GM18517 (cell line): ENCODE measurements around the gene ITPKB.
A peak's percentile ranks its signal among the peaks of the same experiment; 100 is the strongest.

Experiments used
- ATAC-seq: cut with Tn5 transposase; IDR thresholded peaks from one replicate; pipeline ENCODE4 v1.9.1; 2021; ENCODE audit warnings: mild to moderate bottlenecking, moderate library complexity; ENCODE audit not compliant: unreplicated experiment

ITPKB gene

GRCh38 chr1:226688056-226688748 lies 50.9 kb downstream of the ITPKB start:
- no peak for ATAC-seq

DNA sequence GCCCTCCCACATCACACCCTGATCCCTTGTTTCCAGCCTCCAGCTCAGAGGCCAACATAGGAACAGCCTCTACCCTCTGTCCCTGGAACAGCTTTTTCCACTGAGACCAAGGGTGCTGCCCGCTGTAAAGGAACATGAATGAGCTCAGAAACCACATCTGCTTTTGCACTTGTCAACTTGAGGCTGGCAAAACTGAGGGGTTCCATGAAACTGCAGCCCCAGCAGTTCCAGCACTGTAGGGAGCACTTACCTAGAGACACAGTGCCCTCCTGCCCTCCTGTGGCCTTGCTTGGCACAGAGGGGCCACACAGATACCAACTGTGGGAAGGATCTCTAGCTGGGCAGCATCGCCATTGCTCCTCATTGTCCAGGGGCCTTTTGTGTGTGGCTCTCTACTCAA lies 51.7 kb downstream of the ITPKB start:
- no peak for ATAC-seq

DNA sequence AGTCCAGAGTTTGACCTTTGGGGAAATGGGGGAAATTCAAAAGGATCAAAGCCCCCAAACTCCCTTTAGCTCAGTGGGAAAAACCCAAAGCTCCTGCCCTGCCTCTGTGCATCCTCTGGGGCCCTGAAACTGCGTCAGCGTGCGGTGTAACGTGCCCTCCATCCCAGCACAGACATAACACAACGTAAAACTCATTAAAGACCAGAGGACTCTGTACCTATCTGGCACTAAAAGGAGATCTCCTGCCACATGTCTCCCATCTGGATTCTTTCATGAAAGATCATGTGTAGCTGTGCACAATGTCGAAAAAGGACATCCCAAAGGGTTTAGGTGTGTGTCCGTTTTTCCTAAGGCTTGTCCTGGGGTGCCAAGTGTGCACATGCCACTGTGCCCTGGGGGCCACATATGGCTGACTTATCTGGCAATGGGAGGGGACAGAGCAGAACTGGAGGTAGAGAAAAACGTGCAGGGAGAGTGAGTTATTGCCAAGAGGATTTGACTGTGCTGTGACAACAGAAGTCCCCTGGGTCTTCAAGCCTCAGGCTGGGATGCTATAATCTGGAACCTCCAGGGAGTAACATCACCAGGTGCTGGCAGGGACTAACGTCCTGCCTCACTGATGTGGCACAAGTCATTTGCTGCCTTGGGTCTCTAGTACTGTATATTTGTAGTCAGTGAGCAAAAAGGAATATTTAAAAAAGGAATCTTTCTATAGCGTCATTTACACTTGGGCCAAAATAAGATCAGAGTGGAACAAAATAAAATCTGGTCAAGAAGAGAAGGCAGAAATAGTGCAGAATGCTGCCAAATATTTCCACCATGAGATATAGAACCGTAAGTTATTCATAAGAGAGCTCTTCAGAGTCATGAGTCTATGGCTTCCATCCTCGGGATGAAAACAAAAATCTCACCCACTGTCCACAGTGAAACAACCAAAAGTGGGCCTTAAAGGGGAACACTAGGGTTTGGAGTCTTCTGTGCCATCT lies 52.3 kb downstream of the ITPKB start:
- ATAC-seq = no peak

GRCh38 chr1:226685196-226685820 lies 53.8 kb downstream of the ITPKB start:
- no peak for ATAC-seq

DNA sequence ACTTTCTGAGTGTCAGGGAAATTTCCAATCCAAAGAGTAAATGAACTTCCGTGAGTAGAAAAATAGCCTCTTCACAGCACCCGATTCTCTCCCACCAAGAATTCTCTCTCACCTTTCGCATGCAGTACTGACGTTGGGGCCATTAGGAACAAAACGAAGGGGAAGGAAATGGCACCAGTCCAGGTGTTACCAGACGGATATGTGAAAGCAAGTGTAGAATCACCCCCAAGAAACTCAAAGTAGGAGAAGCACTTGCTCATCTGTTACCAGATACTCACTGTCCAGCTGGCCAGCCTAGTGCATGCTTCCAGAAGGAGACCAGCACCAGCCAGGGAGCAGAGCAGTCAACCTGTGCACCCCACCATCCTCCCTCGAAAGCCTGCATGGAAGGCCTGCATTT lies 55.1 kb downstream of the ITPKB start:
- no peak for ATAC-seq

DNA sequence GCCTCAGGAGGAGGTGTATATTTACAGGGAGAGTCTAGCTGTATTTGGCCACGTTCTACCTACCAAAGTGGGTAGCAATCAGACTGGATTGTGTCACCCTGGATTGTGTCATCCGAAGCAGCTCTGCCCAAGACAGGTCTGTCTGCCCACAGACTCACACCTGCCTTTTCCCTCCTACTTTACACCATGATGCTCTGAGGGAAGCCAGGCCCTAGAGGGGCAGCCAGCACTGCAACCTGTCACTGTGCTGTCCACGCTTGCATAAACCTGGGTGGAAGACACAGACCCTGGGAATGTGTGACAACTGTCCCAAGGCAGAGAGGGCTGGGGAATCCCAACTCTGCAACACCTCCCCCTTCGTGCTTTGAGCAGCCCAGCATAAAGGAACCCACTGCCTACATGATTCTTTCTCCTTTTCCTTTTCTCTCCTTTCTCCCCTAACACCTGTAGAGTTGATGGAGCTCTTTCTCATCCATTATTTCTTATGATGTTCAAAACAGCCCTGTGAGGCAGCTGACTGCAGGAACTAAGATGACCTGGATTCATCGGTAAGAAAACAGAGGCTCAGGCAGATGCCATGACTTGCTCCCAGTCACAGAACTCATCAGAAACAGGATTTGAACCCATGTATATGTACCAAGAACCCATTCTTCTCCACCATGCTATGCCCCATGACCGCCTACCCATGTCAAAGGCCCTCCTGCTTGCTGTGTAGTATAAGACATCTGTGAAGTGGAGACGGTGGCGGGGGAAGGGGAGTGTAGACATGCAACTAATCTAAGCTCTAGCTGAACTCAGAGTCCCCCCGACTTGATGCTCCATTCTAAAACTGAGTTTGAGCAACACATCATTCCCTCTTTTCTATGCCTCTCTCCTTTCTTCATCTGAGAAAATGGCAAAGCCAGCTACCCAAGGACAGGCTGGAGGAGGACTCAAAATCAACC lies 55.9 kb downstream of the ITPKB start:
- ATAC-seq = no peak

DNA sequence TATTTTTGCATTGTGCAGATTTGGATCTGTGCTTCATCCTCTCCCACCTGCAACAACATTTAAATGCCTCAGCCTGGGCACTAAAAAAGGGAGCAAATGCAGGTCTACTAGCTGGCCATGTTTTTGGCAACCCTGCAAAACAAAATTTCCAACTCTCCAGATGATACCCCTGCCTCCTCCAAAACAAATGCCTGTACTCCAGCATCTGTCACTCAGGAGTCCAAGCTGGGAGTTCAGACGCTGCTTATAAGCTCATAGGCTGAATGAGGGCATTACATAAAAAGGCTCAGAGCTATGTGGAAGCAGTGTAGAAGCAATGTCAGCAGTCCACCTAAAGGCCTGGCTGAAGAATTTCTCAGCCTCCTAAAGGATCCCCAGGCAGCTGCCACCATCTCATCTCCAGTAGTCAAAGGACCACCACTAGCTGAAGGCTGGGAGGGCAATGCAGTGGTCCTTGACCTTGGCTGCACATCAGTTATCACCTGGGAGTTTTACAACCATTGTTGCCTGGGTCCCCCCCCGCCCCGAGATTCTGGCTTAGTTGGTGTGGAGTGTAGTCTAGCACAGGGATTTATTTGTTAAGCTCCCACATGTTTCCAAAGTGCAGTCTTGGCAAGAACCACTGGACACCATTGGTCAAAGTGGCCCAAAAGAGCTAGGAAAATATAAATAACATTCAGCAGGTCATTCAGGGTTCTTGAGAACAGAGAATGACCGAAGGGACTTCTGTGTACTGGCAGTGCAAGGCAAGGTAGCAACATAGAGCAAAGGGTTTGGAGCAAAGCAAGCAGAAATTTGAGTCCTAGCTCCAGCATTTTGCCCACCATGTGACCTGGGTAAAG lies 57.2 kb downstream of the ITPKB start:
- ATAC-seq = no peak

GRCh38 chr1:226680653-226681052 lies 58.4 kb downstream of the ITPKB start:
- ATAC-seq = no peak

DNA sequence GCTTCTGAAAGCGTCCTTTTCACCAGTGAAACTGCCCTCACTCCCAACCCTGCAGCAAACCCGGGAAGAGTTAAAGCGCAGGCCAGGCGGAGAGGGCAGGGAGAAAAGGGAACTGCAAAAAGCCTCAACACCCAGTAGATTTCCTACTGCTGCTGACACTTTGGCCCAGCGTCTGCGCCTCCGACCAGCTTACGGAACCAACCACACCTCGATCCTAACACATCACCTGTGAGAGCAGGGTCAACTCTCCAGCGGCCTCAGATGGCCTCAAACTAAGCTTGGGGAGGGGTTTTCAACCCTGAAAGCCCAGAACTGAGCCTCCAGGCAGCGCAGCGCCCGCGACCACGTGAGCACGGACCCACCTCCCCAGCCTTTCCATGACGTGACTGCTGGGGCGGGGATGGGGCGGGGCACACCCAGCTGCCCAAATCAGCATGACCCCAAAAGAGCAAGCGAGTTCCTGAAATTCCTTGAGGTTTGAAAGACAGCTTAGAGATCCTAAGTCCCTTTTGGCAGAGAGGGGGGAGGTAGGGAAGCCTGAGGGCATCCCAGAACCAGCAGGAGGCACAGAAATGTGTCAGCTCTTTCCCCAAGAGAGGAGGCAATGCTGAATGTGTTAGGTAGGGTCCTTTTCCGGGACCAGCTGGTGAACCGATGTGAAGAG lies 59.1 kb downstream of the ITPKB start:
- ATAC-seq = peak; percentile 39

- no peak for ATAC-seq
Observed at GRCh38 chr1:226679262-226679661, 59.8 kb downstream of the ITPKB start.

- no peak for ATAC-seq
Observed at GRCh38 chr1:226678701-226679100, 60.4 kb downstream of the ITPKB start.

DNA sequence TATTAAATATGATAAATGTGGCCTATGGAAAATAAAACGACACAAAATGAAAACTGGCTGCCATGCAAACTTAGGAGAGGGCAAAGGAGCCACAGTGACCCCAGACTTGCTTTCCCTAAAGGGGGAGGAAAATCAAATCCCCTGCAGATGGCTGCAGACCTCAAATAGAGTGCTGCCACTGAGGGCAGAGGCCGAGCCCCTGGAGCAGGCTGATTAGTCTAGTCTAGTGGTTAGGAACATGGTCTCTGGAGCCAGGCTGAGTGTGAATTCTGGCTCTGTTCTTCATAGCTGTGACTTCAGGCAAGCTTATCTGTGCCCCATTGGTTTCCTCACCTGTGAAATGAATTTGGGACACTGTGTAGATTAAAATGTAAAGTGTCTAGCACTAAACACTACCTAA lies 60.8 kb downstream of the ITPKB start:
- no peak for ATAC-seq

GRCh38 chr1:226677027-226678020 lies 61.8 kb downstream of the ITPKB start:
- ATAC-seq = no peak

DNA sequence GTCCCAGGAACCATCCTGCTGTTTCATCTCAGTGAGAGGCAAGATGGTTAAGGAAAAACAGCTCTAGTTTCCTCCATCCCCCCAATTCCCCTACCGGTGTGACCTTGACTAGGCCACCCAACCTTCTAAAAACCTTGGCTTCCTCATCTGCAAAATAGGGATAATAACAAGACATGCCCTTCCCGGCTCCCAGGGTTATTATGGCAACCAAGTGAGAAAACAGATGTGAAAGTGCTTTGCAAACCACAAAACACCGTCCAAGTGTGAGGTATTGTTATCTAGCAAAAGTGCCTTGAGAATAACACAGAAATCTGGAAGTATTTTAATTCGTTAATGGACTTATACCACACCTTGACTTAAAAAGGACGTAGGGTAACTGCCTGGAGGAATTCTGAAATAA lies 62.7 kb downstream of the ITPKB start:
- no peak for ATAC-seq

GRCh38 chr1:226675715-226676357 lies 63.2 kb downstream of the ITPKB start:
- no peak for ATAC-seq

DNA sequence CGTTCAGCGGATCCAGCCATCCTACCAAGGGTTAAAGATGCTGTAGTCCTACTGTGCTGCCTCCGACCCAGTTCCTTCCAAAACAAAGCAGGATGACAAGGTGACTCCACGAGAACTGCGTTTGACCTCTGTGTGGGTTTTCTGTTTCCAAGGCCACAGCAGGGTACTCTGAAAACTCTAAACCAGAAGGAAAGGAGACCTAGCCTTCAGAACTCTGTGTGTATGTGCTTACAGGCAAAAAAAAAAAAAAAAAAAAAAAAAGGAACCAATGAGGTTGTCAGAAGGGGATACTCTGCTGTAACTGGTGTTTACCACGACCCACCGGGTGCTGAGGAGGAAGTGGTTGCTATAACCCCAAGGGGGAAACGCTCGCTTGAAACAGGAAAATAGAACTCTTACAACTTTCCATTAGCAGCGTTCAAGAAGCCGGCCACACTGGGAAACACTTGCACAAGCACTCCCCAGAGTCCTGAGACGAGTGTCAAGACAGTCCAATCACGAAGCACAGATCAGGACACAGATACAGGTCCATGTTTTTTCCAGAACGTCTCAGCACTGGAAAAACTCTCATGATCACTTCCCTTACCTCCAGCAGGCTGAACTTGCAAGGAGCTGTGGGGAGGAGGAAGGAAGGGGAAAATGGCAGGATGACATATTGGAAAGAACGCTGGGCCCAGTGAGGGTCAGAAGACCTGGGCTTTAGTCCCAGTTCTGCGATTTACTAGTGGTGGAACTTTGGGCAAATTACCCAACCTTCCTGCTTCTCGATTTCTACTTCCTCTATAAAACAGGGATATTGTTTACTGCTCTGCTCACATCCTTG lies 64.0 kb downstream of the ITPKB start:
- peak; percentile 83 for ATAC-seq
